Loucy (cell line): ENCODE measurements around the gene SPDYA.

Experiments
- CTCF ChIP-seq: fragments of 200-600 bp; sonication (generic); conservative IDR thresholded peaks from 2 replicates; pipeline ENCODE4 v1.5.1; 2014; ENCODE audit warnings: mild to moderate bottlenecking, antibody characterized with exemption, low read length
- EZH2phosphoT487 ChIP-seq: fragments of 200-600 bp; IDR thresholded peaks from 2 replicates; pipeline ENCODE4 v1.6.1; 2018; ENCODE audit warnings: antibody characterized with exemption, mild to moderate bottlenecking, moderate library complexity, borderline replicate concordance

DNA sequence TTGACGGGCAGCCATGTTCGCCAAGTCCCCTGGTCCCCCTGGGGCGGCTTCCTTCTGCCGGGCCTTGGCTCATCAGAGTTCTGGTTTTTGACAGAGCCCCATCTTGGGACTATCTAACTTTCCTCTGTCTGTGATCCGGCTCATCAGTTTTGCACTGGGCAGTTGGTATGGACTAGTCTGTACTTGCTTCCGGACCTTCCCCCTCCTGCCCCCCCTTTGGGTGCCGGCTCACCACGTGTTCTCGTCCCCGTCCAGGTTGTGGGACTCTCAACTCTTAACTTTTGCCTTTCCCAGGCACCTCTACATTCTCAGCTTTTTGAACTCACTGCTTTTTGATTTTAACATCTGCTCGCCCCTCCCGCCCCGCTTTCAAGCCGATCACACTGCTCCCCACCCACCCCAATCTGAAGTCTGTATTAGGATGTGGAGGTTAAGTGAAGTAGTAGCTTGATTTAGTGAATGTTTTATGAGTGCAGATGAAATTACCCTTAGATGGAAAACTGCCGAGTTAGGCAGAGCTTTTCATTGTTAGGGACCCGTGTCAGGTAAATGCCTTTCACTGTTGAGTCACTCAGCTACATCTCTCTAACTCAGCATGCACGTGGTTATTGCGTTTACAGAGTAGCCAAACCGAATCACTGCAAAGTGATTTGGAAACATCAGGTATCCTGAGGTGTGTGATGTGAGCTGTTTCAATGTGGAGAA lies 84.7 kb downstream of the SPDYA start:
- TF ChIP-seq CTCF (no peak), EZH2phosphoT487 (no peak)
